Measurements from ENCODE around the gene AKNA.
"Not testable (repeated sequence)": the region's sequence is repeated elsewhere in the genome, so short reads cannot be mapped to it uniquely, and the experiment has no call there.

Gene AKNA

DNA sequence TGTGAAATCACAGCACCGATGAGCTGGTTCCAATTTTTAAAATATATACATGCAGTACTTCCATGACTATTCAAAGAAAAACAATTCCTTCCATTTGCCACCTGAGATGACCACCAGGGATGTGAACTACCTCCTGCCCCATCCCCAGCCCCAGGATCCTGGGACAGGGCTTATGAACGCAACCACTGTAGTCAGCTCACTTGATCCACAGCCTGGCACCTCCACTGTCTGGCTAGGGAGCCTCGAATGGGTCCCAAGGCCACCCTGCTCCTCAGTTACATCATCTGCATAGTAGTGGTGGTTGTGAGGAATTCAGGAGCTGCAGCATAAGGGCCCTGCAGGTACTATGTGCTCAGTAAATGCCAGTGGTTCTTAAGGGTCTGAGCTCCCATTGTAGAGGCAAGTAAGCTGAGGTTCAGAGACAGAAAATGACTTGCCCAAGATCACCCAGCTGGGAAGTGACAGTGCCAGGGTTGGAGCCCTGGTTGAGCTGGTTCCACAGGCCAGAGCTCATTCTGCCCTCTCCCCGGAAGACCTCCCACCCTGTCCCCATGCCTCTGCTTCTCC, 55.2 kb downstream of the AKNA start:
- DNase-seq: not testable (repeated sequence)

DNA sequence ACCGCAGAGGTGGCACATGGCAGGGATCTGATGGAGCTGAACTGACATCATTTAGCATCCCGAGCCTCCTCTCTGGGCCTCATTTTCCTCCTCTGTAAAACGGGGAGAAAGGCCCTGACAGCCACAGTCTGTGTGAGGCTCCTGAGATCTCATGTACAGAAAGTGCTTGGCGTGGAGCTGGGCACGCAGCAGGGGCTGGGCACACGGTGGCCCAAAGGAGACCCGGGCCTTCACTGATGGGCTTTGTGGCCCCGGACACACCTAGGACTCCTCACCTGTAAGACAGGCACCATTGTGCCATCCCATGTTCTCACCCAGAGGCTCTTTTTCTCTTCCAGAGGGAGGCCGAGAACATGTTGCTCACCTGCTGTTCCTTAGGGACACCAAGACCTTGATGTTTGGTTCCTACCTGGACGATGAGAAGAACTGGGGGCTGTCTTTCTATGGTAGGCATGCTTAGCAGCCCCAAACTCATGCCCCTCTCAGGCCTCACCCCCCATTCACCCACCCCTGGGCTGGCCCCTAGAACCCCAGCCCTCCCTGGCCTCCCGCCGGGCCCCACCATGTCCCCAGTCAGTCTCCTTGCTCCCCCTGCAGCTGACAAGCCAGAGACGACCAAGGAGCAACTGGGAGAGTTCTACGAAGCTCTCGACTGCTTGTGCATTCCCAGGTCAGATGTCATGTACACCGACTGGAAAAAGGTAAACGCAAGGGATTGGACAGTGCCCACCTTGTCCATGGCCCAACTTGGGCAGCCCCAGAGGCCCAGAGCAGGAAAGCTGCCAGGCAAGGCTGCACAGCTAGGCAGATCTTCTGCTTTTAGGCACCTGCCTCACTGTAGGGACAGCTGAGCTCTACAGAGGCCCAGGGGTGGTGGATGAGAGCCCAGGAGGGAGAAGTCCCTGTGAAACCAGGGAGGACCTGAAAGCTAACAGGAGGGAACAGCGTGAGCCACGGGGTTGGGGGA, 56.3 kb downstream of the AKNA start:
- DNase-seq: not testable (repeated sequence)

DNA sequence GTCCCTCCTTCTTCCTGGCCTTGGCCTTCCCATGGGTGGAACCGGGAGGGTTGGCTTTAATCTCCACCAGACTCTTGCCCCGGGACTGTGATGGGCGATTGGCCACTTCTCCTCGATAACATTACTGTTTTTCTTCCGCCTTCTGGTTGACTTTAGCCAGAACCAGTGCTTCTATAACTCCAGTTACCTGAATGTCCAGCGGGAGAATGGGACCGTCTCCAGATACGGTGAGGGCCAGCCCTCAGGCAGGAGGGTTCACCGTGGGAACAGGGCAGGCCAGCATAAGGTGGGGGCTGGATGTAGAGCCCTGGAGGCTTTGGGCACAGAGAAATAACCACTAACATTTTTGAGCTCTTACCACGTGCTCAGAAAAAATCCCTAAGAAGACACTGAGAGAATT, 57.1 kb downstream of the AKNA start:
- DNase-seq: no peak

DNA sequence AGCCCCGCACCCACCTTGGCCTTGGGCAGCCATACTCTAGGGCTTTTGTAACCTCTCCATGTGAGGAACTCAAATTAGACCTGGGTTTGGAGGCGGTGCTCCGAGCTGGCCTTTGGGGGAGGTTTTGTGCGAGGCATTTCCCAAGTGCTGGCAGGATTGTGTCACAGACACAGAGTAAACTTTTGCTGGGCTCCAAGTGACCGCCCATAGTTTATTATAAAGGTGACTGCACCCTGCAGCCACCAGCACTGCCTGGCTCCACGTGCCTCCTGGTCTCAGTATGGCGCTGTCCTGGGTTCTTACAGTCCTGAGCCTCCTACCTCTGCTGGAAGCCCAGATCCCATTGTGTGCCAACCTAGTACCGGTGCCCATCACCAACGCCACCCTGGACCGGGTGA, 58.2 kb downstream of the AKNA start, which contains the start of gene ORM2:
Gene ORM2, plus strand, starts transcription at position 245 of the 398 bp plus-strand sequence. Its CDS starts 36 bp downstream, at position 281.
- DNase-seq: not testable (repeated sequence)

DNA sequence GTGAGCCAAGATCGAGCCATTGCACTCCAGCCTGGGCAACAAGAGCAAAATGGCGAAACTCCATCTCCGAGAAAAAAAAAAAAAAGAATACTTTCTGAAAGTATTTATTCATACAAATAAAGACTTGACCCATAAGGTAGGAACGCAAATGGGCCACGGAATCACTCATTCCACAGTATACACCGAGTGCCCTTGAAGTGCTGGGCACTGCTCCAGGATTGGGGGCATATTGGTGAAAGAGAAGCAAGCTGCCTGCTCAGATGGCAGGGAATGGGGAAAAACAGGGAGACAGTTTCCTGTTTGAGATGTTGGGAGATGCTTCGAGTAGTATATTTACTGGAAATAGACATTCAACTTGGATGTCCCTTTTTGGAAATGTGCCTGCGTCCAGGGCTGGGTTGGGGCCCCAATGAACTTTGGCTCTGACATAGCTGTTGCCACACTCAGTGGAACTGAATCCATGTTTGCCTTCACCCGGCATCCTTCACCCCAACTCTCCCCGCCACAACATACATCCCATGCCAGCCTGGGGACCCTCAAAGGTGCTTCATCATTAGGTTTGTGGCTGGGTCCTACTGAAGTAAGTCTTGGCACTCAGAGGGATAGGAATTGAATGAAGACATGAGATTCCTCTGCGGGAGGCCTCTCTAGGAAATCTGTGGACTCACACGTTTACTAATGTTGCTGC, 58.7 kb downstream of the AKNA start:
- not testable (repeated sequence) for DNase-seq

DNA sequence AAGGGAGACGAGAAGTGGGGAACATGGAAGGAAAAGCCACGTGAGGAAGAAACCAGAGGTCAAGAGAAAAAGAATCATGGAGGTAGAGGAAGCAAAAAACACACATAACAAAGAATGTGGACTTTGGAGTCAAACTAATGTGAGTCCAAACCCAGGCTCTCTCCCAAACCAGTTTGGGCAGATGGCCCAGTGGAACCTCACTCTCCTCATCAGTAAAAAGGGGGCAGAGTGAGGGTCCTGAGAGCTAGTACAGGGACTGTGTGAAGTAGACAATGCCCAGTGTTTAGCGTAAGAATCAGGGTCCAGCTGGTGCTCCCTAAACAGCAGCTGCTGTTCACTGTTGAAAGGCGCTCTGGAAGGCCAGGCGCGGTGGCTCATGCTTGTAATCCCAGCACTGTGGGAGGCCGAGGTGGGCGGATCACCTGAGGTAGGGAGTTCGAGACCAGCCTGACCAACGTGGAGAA, 59.4 kb downstream of the AKNA start:
- DNase-seq: not testable (repeated sequence)

DNA sequence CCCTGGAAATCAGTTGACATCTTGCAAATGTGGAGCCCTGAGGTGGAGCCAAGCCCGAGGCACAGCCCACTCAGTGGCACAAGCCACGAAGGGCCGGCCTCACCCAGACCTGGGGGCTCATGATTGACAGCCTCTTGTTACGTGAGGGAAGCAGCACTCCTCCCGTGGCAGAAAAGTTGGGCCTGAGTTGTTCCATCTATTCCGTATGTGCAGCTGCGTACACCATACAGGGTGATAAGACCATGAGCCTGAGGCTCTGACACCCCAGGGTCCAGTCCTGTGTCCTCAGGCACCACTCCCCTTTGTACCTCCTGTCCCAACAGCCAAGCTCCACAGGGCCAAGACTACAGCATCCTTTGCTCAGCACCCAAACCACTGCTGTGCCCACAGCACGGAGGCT, 60.0 kb downstream of the AKNA start:
- DNase-seq: no peak

DNA sequence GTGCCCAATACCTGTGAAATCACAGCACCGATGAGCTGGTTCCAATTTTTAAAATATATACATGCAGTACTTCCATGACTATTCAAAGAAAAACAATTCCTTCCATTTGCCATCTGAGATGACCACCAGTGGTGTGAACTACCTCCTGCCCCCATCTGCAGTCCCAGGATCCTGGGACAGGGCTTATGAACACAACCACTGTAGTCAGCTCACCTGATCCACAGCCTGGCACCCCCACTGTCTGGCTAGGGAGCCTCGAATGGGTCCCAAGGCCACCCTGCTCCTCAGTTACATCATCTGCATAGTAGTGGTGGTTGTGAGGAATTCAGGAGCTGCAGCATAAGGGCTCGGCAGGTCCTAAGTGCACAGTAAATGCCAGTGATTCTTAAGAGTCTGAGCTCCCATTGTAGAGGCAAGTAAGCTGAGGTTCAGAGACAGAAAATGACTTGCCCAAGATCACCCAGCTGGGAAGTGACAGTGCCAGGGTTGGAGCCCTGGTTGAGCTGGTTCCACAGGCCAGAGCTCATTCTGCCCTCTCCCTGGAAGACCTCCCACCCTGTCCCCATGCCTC, 62.0 kb downstream of the AKNA start:
- DNase-seq: not testable (repeated sequence)

DNA sequence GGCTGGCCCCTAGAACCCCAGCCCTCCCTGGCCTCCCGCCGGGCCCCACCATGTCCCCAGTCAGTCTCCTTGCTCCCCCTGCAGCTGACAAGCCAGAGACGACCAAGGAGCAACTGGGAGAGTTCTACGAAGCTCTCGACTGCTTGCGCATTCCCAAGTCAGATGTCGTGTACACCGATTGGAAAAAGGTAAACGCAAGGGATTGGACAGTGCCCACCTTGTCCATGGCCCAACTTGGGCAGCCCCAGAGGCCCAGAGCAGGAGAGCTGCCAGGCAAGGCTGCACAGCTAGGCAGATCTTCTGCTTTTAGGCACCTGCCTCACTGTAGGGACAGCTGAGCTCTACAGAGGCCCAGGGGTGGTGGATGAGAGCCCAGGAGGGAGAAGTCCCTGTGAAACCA, 62.8 kb downstream of the AKNA start:
- DNase-seq: not testable (repeated sequence)

DNA sequence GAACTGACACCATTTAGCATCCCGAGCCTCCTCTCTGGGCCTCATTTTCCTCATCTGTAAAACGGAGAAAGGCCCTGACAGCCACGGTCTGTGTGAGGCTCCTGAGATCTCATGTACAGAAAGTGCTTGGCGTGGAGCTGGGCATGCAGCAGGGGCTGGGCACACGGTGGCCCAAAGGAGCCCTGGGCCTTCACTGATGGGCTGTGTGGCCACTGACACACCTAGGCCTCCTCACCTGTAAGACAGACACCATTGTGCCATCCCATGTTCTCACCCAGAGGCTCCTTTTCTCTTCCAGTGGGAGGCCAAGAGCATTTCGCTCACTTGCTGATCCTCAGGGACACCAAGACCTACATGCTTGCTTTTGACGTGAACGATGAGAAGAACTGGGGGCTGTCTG, 63.3 kb downstream of the AKNA start:
- DNase-seq: no peak

DNA sequence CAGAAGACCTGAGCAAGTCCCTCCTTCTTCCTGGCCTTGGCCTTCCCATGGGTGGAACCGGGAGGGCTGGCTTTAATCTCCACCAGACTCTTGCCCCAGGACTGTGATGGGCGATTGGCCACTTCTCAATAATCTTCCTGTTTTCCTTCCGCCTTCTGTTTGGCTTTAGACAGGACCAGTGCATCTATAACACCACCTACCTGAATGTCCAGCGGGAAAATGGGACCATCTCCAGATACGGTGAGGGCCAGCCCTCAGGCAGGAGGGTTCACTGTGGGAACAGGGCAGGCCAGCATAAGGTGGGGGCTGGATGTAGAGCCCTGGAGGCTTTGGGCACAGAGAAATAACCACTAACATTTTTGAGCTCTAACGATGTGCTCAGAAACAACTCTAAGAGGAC, 63.9 kb downstream of the AKNA start:
- DNase-seq: not testable (repeated sequence)

DNA sequence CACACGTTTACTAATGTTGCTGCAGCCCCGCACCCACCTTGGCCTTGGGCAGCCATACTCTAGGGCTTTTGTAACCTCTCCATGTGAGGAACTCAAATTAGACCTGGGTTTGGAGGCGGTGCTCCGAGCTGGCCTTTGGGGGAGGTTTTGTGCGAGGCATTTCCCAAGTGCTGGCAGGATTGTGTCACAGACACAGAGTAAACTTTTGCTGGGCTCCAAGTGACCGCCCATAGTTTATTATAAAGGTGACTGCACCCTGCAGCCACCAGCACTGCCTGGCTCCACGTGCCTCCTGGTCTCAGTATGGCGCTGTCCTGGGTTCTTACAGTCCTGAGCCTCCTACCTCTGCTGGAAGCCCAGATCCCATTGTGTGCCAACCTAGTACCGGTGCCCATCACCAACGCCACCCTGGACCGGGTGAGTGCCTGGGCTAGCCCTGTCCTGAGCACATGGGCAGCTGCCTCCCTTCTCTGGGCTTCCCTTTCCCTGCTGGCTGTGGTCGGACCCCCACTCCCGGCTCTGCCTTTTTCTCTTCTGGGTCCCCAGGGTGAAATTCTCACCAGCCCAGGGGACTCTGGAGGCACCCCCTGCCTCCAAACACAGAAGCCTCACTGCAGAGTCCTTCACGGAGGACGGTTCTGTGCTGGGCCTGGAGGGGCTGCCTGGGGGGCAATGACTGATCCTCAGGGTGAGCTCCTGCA, 64.8 kb downstream of the AKNA start, which contains the start of gene ORM1:
Gene ORM1, plus strand, starts transcription at position 268 of the 701 bp plus-strand sequence. Its CDS starts 36 bp downstream, at position 304.
- not testable (repeated sequence) for DNase-seq

DNA sequence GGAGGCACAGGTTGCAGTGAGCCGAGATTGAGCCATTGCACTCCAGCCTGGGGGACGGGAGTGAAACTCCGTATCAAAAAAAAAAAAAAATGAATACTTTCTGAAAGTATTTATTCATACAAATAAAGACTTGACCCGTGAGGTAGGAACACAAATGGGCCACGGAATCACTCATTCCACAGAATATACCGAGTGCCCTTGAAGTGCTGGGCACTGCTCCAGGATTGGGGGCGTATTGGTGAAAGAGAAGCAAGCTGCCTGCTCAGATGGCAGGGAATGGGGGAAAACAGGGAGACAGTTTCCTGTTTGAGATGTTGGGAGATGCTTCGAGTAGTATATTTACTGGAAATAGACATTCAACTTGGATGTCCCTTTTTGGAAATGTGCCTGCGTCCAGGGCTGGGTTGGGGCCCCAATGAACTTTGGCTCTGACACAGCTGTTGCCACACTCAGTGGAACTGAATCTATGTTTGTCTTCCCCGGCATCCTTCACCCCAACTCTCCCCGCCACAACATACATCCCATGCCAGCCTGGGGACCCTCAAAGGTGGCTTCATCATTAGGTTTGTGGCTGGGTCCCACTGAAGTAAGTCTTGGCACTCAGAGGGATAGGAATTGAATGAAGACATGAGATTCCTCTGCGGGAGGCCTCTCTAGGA, 65.5 kb downstream of the AKNA start:
- not testable (repeated sequence) for DNase-seq

DNA sequence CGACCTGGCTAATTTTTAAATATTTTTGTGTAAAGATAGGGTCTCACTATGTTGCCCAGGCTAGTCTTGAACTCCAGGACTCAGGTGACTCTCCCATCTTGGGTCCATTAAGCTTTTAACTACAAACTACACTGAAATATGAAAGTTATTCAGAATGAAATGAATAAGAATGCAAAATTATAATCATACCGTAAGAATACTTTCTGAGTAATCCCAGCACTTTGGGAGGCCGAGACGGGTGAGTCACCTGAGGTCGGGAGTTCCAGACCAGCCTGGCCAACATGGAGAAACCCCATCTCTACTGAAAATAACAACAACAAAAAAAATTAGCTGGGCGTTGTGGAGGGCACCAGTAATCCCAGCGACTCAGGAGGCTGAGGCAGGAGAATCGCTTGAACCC, 66.0 kb downstream of the AKNA start:
- no peak for DNase-seq

DNA sequence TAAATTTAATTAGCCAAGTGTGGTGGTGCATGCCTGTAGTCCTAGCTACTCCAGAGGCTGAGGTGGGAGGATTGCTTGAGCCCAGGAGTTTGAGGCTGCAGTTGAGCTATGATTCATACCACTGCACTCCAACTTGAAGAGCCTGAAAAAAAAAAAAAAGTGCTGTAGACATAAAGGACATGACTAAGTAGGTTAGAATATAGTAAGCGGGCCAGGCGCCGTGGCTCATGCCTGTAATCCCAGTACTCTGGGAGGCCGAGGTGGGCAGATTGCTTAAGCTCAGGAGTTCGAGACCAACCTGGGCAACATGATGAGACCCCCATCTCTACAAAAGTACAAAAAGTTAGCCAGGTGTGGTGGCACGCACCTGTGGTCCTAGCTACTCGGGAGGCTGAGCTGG, 67.1 kb downstream of the AKNA start:
- DNase-seq: not testable (repeated sequence)

DNA sequence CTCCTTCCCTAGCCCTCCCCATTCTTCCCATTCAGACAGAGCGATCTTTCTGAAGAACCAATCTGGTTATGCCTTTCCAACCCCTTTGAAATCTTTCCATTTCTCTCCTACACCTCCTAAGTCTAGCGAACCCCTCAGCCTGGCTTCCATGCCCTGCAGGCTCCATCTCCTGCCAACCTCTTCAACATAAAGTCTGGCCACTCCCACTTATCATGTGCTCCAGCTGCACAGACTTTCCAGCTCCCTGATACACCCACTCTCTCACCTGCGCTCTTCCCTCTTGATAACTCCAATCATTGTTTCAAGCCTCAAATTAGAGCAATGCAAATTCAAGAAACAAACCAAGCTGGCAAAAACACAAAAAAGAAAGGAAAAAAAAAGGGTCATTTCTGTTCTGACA, 68.6 kb downstream of the AKNA start:
- no peak for DNase-seq

DNA sequence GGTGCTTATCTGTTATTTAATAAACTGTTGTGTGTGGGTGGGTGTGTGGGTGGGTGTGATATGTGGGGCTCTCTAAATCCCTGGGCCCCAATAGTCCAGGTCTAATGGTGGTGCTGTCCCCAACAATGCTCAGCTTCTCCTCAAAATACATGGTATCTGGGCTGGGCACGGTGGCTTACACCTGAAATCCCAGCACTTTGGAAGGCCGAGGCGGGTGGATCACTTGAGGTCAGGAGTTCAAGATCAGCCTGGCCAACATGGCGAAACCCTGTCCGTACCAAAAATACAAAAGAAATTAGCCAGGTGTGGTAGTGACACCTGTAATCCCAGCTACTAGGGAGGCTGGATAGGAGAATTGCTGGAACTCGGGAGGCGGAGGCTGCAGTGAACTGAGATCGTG, 69.4 kb downstream of the AKNA start:
- DNase-seq: no peak

DNA sequence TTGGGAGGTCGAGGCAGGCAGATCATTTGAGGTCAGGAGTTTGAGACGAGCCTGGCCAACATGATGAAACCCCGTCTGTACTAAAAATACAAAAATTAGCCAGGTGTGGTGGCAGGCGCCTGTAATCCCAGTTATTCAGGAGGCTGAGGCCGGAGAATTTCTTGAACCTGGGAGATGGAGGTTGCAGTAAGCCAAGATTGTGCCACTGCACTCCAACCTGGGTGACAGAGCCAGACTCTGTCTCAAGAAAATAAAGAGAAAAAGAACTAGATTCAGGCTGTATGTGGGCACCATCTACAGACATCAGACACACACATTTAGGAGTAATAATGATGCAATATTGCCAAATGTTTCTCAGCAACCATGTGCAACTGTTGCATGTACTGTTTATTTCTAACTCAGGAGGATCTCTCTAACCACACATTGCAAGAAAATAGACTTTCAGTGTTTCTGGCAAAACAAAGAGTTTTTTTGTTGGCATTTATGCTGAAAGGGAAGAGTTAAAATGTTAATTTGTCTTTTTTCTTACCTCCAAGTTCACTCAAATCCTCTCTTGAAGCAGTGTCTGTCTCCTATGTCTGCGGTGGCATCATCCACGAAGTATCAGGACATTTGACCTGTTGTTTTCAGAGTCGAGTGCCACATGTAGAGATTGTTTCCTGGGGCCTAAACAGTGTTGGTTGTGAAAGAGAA, 70.0 kb downstream of the AKNA start:
- DNase-seq: no peak

DNA sequence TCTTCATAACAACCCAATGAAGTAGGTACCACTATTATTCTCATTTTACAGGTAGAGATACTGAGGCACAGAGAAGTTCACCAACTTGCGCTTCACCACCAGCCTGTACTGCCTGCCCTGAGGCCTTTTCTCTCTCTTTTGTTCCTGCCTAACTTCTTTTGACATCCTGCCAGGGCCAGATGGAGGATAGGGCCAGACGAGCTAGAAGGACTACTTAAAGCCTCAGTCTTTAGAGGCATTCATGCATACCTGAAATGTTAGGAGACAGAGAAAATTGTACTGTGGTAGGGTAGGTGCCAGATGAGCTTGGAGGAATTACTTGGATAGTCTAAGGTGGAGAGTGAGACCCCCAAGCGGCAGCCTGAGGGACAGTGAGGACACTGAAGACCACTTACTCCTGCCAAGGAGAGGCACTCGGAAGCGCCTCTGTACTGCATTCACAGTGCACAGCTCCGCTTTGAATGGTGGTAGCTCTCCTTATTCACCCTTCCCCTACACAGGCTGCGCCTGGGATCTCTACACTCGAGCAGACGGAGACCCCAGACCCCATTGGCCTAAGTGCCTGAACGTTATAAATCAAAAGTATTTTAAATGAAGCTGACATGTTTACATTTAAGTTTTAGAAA, 71.1 kb downstream of the AKNA start:
- DNase-seq: no peak

DNA sequence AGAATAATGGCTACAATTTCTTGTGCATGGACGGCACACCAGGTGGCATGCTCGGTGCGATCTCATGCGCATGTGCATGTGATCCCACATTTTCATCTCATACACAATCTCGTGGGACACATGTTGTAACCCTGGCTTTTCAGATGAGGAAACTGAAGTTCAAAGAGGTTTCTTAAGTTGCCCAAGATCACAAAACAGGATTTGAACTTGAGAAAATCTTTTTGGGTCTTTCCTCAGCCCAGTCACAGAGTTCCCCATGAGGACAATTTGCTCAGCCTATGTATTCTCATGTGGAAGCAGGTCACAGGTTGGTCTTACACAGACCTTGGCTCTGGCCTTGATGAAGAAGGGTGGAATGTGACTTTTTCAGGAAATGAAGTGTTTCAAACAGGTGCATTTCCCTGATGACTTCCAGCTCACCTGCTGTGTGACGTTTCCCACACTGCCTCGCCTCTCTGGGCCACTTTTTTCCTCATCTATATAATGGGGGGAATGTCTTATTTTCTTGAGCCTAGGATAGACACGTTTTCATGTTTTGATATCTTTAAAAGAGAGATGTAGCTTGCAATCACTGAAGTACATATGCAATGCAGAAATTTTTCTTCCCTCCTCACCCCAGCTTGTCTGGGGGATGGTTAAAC, 71.9 kb downstream of the AKNA start:
- no peak for DNase-seq
